Endothelial cell of umbilical vein (primary cell): ENCODE measurements around the gene FUT9. TPM values are rescaled to one million over a fixed set of nuclear protein-coding genes. Genes with fewer than 3 reads are reported as not detected.

Experiments
- BruUV-seq: library from RNA; stranded (reverse); fragments of 400-500 nt; replicated peaks from 2 replicates; lab custom pipeline; 2021; lab: Mats Ljungman, UMichigan
- CTCF ChIA-PET: fragments of 300-600, 350-600 bp; sonication (Branson Sonifier 250); formaldehyde crosslinking; loops from one replicate; lab custom pipeline; 2021; ENCODE audit warnings: antibody characterized with exemption, inconsistent platforms; lab: Charles Lee
- POLR2A ChIA-PET: fragments of 300-600, 350-600 bp; sonication (Branson Sonifier 250); formaldehyde crosslinking; loops from one replicate; lab custom pipeline; 2021; ENCODE audit warnings: antibody characterized with exemption, inconsistent platforms; lab: Charles Lee
- DNase-seq: peaks from one replicate; pipeline ENCODE4 v3.0.0-alpha.2; 2011; ENCODE audit warnings: low read depth, low spot score
- FAIRE-seq: peaks from 2 replicates; lab custom pipeline; 2011; peaks lifted over from hg19 to GRCh38; lab: Jason Lieb, UNC
- H2AFZ ChIP-seq: 2 replicates; pipeline ENCODE4 v1.6.0; 2012; ENCODE audit warnings: low read depth, low read length, control low read depth, inconsistent platforms
- H3K27ac ChIP-seq: 2 replicates; pipeline ENCODE4 v1.5.1; 2011; ENCODE audit warnings: low read depth, mild to moderate bottlenecking, control low read depth, low read length, moderate library complexity; ENCODE audit not compliant: insufficient read depth
- H3K27me3 ChIP-seq, 2 experiments: 2 replicates each; pipeline versions ENCODE4 v1.6.0 to v1.6.1; 2011; ENCODE audit warnings: low read length in 2 of 2, mixed read lengths in 1 of 2; ENCODE audit not compliant: control insufficient read depth in 2 of 2, insufficient read depth in 2 of 2
- H3K36me3 ChIP-seq, 2 experiments: 2 replicates in 1 of 2; 3 replicates in 1 of 2; pipeline ENCODE4 v1.5.1; 2011; ENCODE audit warnings: low read length in 2 of 2, mild to moderate bottlenecking in 1 of 2, moderate library complexity in 1 of 2; ENCODE audit not compliant: control insufficient read depth in 2 of 2, insufficient read depth in 2 of 2; ENCODE audit errors: extremely low read depth in 1 of 2
- H3K4me1 ChIP-seq: 3 replicates; pipeline ENCODE4 v1.5.1; 2011; ENCODE audit warnings: mild to moderate bottlenecking, low read length; ENCODE audit not compliant: control insufficient read depth, insufficient read depth; ENCODE audit errors: extremely low read depth
- H3K4me2 ChIP-seq: 2 replicates; pipeline ENCODE4 v1.6.1; 2011; ENCODE audit warnings: low read length, control low read depth, mixed read lengths; ENCODE audit not compliant: insufficient read depth
- H3K4me3 ChIP-seq, 3 experiments: fragments of 200-600 bp in 1 of 3; sonication (generic), shearing (Covaris generic) in 1 of 3; replicated peaks in 1 of 3; 2 replicates each; pipeline ENCODE4 v1.5.1; 2011 to 2016; ENCODE audit warnings: control low read depth in 3 of 3, low read length in 3 of 3, mild to moderate bottlenecking in 2 of 3, inconsistent platforms in 1 of 3, low read depth in 1 of 3, moderate library complexity in 1 of 3; ENCODE audit not compliant: insufficient read depth in 1 of 3
- H3K79me2 ChIP-seq: 2 replicates; pipeline ENCODE4 v1.6.0; 2012; ENCODE audit warnings: low read length, inconsistent platforms; ENCODE audit not compliant: control insufficient read depth, insufficient read depth
- H3K9ac ChIP-seq: replicated peaks from 2 replicates; pipeline ENCODE3; 2011; ENCODE audit warnings: low read length, control low read depth; ENCODE audit not compliant: insufficient read depth; ENCODE audit errors: extremely low read depth
- H3K9me1 ChIP-seq: replicated peaks from 3 replicates; pipeline ENCODE4 v1.6.0; 2011; ENCODE audit warnings: mild to moderate bottlenecking, low read length; ENCODE audit not compliant: control insufficient read depth, insufficient read depth; ENCODE audit errors: extremely low read depth
- H3K9me3 ChIP-seq: replicated peaks from 2 replicates; pipeline ENCODE4 v1.5.1; 2012; ENCODE audit warnings: low read length, inconsistent platforms; ENCODE audit not compliant: control insufficient read depth, insufficient read depth
- H4K20me1 ChIP-seq: replicated peaks from 2 replicates; pipeline ENCODE3; 2011; ENCODE audit warnings: mild to moderate bottlenecking, low read length; ENCODE audit not compliant: control insufficient read depth, insufficient read depth; ENCODE audit errors: extremely low read depth
- EZH2 ChIP-seq: IDR thresholded peaks from 2 replicates; pipeline ENCODE4 v1.6.1; 2012; ENCODE audit warnings: borderline replicate concordance, low read depth, mild to moderate bottlenecking, moderate library complexity, low read length, inconsistent platforms; ENCODE audit not compliant: severe bottlenecking
- FOS ChIP-seq: IDR thresholded peaks from 2 replicates; pipeline ENCODE4 v1.6.1; 2011; ENCODE audit warnings: mild to moderate bottlenecking, low read length, moderate library complexity, borderline replicate concordance; ENCODE audit not compliant: insufficient read depth
- GATA2 ChIP-seq: IDR thresholded peaks from 2 replicates; pipeline ENCODE4 v1.7.0; 2011; ENCODE audit warnings: low read depth, mild to moderate bottlenecking, moderate library complexity, mixed read lengths, low read length; ENCODE audit not compliant: insufficient read length, insufficient read depth
- JUN ChIP-seq: IDR thresholded peaks from 2 replicates; pipeline ENCODE4 v1.6.1; 2011; ENCODE audit warnings: borderline replicate concordance, low read depth; ENCODE audit not compliant: insufficient read length, insufficient read depth
- MYC ChIP-seq: IDR thresholded peaks from one replicate; pipeline ENCODE4 v1.6.1; 2011; ENCODE audit warnings: mild to moderate bottlenecking, low read depth, low read length
- POLR2A ChIP-seq: IDR thresholded peaks from 2 replicates; pipeline ENCODE4 v1.6.1; 2012; ENCODE audit warnings: low read depth, mild to moderate bottlenecking, control low read depth, low read length
- POLR2AphosphoS5 ChIP-seq: IDR thresholded peaks from 2 replicates; pipeline ENCODE4 v1.6.1; 2012; ENCODE audit warnings: low read depth, mild to moderate bottlenecking, control low read depth, low read length, moderate library complexity; ENCODE audit not compliant: insufficient read depth
- dilution Hi-C: fragments of 300-500 bp; cut with MboI; formaldehyde crosslinking; loops from one replicate; pipeline ENCODE4 v1.15.0; 2019; ENCODE audit warnings: low sequenced_read_pairs; ENCODE audit not compliant: extremely low pct_ligation_motif_present
- intact Hi-C: fragments of 100-400 bp; cut with micrococcal nuclease; formaldehyde crosslinking; loops from one replicate; pipeline ENCODE4 v1.10.0; 2022
- polyA plus RNA-seq, 4 experiments: library from polyadenylated mRNA; depleted of rRNA in 3 of 4; stranded (reverse) in 3 of 4; unstranded in 1 of 4; fragments of >200 nt; gene quantifications; 2 replicates each; pipeline versions ENCODE4 v1.2.1 to v1.2.3, GENCODE V29; 2011 to 2012; ENCODE audit warnings: missing spikeins in 1 of 4
- total RNA-seq: library from RNA; stranded (reverse); gene quantifications from 2 replicates; pipeline ENCODE4 v1.2.3, GENCODE V29; 2021
- TF ChIP-seq, protein P1 (sequence below): IDR thresholded peaks from 2 replicates; pipeline ENCODE4 v1.6.1; 2011; ENCODE audit not compliant: insufficient read depth, insufficient read length
- TF ChIP-seq, protein P2 (sequence below), 2 donors: IDR thresholded peaks; 1 replicate in 1 of 2; 2 replicates in 1 of 2; pipeline ENCODE4 v1.5.1; 2011; ENCODE audit warnings: low read length in 2 of 2, mild to moderate bottlenecking in 2 of 2, moderate library complexity in 2 of 2, control low read depth in 1 of 2, inconsistent platforms in 1 of 2, low read depth in 1 of 2; ENCODE audit not compliant: insufficient read depth in 1 of 2; ENCODE audit errors: extremely low read depth in 1 of 2

The FUT9 gene
- total and polyA plus RNA-seq, 2 donors (not counting 3 experiments of a cell fraction or from before 2014, with no cell fraction given) = not detected

DNA sequence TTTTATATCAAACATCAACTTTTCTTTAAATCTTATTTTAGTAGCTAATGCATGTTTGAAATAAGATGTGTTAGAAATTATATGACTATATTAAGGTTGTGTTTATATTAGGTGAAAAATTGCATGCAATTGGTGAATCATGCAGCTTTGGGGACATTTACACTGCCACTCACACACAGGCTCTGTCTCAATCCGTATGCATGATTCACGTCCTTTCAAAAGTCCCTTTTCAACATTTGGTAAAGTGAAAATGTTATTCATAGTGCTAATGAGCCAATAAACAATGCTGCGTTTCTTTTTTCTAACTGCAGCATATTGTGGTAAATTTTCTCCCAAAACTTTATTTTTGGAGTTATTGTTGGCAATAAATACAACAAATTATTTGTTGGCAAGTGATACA is 198.0 kb downstream of the FUT9 start:
- Histone ChIP-seq H3K9ac (no peak overlapping the region), H3K27me3 (no peaks in the 10 kb centered on the region), H3K27ac (no peak overlapping the region), H3K9me3 (no peaks in the 10 kb centered on the region), H3K4me2 (no peak overlapping the region), H3K36me3 (no peaks in the 10 kb centered on the region), H3K9me1 (no peaks in the 10 kb centered on the region), H3K4me3 (no peak overlapping the region), H4K20me1 (no peaks in the 10 kb centered on the region), H2AFZ (no peak overlapping the region), H3K79me2 (no peaks in the 10 kb centered on the region), H3K4me1 (no peaks in the 10 kb centered on the region)
- no peak for TF ChIP-seq EZH2
- TF ChIP-seq POLR2AphosphoS5 = no peak
- TF ChIP-seq GATA2 = no peak
- TF ChIP-seq POLR2A = no peak
- TF ChIP-seq, protein P1, sequence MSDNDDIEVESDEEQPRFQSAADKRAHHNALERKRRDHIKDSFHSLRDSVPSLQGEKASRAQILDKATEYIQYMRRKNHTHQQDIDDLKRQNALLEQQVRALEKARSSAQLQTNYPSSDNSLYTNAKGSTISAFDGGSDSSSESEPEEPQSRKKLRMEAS = no peak
- no peak for TF ChIP-seq MYC
- TF ChIP-seq, protein P2, sequence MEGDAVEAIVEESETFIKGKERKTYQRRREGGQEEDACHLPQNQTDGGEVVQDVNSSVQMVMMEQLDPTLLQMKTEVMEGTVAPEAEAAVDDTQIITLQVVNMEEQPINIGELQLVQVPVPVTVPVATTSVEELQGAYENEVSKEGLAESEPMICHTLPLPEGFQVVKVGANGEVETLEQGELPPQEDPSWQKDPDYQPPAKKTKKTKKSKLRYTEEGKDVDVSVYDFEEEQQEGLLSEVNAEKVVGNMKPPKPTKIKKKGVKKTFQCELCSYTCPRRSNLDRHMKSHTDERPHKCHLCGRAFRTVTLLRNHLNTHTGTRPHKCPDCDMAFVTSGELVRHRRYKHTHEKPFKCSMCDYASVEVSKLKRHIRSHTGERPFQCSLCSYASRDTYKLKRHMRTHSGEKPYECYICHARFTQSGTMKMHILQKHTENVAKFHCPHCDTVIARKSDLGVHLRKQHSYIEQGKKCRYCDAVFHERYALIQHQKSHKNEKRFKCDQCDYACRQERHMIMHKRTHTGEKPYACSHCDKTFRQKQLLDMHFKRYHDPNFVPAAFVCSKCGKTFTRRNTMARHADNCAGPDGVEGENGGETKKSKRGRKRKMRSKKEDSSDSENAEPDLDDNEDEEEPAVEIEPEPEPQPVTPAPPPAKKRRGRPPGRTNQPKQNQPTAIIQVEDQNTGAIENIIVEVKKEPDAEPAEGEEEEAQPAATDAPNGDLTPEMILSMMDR (IDR thresholded peaks at IDR 0.05; ENCODE audit: extremely low read depth in 1 of 2, insufficient read depth in 1 of 2, low read depth in 1 of 2, low read length in 2 of 2) = no peak
- TF ChIP-seq JUN = no peak
- no peak for TF ChIP-seq FOS
- intact Hi-C loops = no loop called here
- DNase-seq = no peak
- POLR2A ChIA-PET = no interaction called here
- dilution Hi-C loops = no loop called here
- BruUV-seq = no TSS peak
- FAIRE-seq = no peak
- CTCF ChIA-PET = no interaction called here
